PC-9 (cell line): ENCODE measurements around the gene URGCP. TPM values are rescaled to one million over a fixed set of nuclear protein-coding genes. Genes with fewer than 3 reads are reported as not detected.

Experiments
- BruUV-seq: library from RNA; stranded (reverse); fragments of 400-500 nt; replicated peaks from 2 replicates; lab custom pipeline; 2021; lab: Mats Ljungman, UMichigan
- CTCF ChIA-PET: fragments of 300-600 bp; sonication (Branson Sonifier 250); formaldehyde crosslinking; loops from one replicate; lab custom pipeline; 2022; ENCODE audit warnings: antibody characterized with exemption; lab: Charles Lee
- POLR2A ChIA-PET: fragments of 300-600 bp; sonication (Branson Sonifier 250); formaldehyde crosslinking; loops from one replicate; lab custom pipeline; 2022; ENCODE audit warnings: antibody characterized with exemption; ENCODE audit not compliant: unreplicated experiment; lab: Charles Lee
- DNase-seq, 2 experiments: peaks; one replicate each; pipeline versions ENCODE4 v3.0.0 to v3.0.0-alpha.2; 2015 to 2022; ENCODE audit warnings: mixed read lengths in 1 of 2
- H2AFZ ChIP-seq: fragments of 200-600 bp; sonication (generic); 2 replicates; pipeline ENCODE4 v1.8.1; 2017; ENCODE audit warnings: antibody characterized with exemption
- H3F3A ChIP-seq: fragments of 200-600 bp; sonication (generic); 2 replicates; pipeline ENCODE4 v1.8.1; 2017; ENCODE audit warnings: antibody characterized with exemption, mild to moderate bottlenecking, low read depth; ENCODE audit not compliant: insufficient read depth
- H3K27ac ChIP-seq: fragments of 200-600 bp; sonication (generic); 2 replicates; pipeline ENCODE4 v1.6.1; 2016; ENCODE audit warnings: mixed run types
- H3K27me3 ChIP-seq: fragments of 200-600 bp; sonication (generic); 2 replicates; pipeline ENCODE4 v1.6.1; 2016; ENCODE audit warnings: low read depth, mixed run types; ENCODE audit not compliant: insufficient read depth
- H3K36me3 ChIP-seq: fragments of 200-600 bp; sonication (generic); 2 replicates; pipeline ENCODE4 v1.6.1; 2016; ENCODE audit warnings: low read depth, mixed run types
- H3K4me1 ChIP-seq: fragments of 200-600 bp; sonication (generic); replicated peaks from 2 replicates; pipeline ENCODE4 v1.6.1; 2016; ENCODE audit warnings: mixed run types; ENCODE audit not compliant: insufficient read depth
- H3K4me2 ChIP-seq: fragments of 200-600 bp; sonication (generic); 2 replicates; pipeline ENCODE4 v1.6.1; 2017; ENCODE audit warnings: mixed run types
- H3K4me3 ChIP-seq: fragments of 200-600 bp; sonication (generic); 2 replicates; pipeline ENCODE4 v1.6.1; 2016; ENCODE audit warnings: mixed run types
- H3K79me2 ChIP-seq: fragments of 200-600 bp; sonication (generic); 2 replicates; pipeline ENCODE4 v1.6.1; 2017; ENCODE audit warnings: low read depth, mixed run types
- H3K9me2 ChIP-seq: fragments of 200-600 bp; sonication (generic); 2 replicates; pipeline ENCODE4 v1.8.1; 2017; ENCODE audit warnings: mild to moderate bottlenecking; ENCODE audit not compliant: insufficient read depth
- H3K9me3 ChIP-seq: fragments of 200-600 bp; sonication (generic); 2 replicates; pipeline ENCODE4 v1.8.1; 2016; ENCODE audit warnings: low read depth; ENCODE audit not compliant: insufficient read depth
- H4K20me1 ChIP-seq: fragments of 200-600 bp; sonication (generic); 2 replicates; pipeline ENCODE4 v1.8.1; 2017; ENCODE audit not compliant: insufficient read depth
- EZH2 ChIP-seq: fragments of 200-600 bp; sonication (generic); IDR thresholded peaks from 2 replicates; pipeline ENCODE4 v1.8.0; 2017; ENCODE audit warnings: antibody characterized with exemption, low read depth
- intact Hi-C: fragments of 100-400 bp; cut with micrococcal nuclease; formaldehyde crosslinking; loops from one replicate; pipeline ENCODE4 v1.10.0; 2022; ENCODE audit not compliant: unreplicated experiment
- total RNA-seq: library from RNA; stranded (reverse); gene quantifications from 2 replicates; pipeline ENCODE4 v1.2.3, GENCODE V29; 2021
- TF ChIP-seq, protein P1 (sequence below): fragments of 200-600 bp; sonication (generic); conservative IDR thresholded peaks from 2 replicates; pipeline ENCODE4 v1.6.1; 2017; ENCODE audit warnings: mixed run types, antibody characterized with exemption, mild to moderate bottlenecking, moderate library complexity

Gene URGCP
- total RNA-seq, 1 experiment from 2014 or later = 49.5 TPM

DNA sequence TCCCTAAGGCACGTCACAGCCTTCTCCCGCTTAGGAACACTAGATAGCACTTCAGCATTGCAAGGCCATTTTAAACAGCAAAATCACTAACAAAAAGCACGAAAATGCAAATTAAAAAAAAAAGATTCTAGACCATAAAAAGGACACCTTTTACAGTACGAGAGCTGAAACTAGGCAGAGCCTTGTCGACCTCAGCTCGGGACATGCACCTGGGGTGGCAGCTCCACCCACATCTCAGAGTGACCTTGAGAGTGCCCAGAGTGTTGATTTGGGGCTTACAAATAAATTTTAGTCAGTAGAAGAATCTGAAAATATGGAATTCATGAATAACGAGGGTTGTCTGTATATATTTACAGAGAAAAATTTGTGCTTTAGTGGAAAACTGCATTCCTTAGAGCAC, 38.2 kb downstream of the URGCP start:
- Histone ChIP-seq H2AFZ (peak overlapping the region; percentile 84; the same call in 1 of the 2 replicates), H3K4me1 (peaks cover 58% of the 10 kb centered on the region), H3F3A (peaks cover 48% of the 10 kb centered on the region), H3K27ac (no peak overlapping the region), H3K79me2 (peaks cover 15% of the 10 kb centered on the region), H3K36me3 (peaks cover 19% of the 10 kb centered on the region), H3K27me3 (no peaks in the 10 kb centered on the region), H3K4me3 (peak overlapping the region; percentile 69), H3K4me2 (peak overlapping the region; percentile 93), H3K9me3 (peaks cover 6% of the 10 kb centered on the region), H3K9me2 (no peaks in the 10 kb centered on the region), H4K20me1 (no peaks in the 10 kb centered on the region)
- intact Hi-C loops = loop anchor here (2.0 kb wide), 1 partner anchor 19 kb away; no protein-coding TSS in a partner anchor
- POLR2A ChIA-PET = interaction anchor here (0.7 kb wide), 1 partner anchor 605 kb away, joined by 3 read pairs; no protein-coding TSS in a partner anchor
- TF ChIP-seq, protein P1, sequence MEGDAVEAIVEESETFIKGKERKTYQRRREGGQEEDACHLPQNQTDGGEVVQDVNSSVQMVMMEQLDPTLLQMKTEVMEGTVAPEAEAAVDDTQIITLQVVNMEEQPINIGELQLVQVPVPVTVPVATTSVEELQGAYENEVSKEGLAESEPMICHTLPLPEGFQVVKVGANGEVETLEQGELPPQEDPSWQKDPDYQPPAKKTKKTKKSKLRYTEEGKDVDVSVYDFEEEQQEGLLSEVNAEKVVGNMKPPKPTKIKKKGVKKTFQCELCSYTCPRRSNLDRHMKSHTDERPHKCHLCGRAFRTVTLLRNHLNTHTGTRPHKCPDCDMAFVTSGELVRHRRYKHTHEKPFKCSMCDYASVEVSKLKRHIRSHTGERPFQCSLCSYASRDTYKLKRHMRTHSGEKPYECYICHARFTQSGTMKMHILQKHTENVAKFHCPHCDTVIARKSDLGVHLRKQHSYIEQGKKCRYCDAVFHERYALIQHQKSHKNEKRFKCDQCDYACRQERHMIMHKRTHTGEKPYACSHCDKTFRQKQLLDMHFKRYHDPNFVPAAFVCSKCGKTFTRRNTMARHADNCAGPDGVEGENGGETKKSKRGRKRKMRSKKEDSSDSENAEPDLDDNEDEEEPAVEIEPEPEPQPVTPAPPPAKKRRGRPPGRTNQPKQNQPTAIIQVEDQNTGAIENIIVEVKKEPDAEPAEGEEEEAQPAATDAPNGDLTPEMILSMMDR = no peak
- no peak for TF ChIP-seq EZH2
- DNase-seq = no peak
- CTCF ChIA-PET = no interaction called here
- no TSS peak for BruUV-seq

DNA sequence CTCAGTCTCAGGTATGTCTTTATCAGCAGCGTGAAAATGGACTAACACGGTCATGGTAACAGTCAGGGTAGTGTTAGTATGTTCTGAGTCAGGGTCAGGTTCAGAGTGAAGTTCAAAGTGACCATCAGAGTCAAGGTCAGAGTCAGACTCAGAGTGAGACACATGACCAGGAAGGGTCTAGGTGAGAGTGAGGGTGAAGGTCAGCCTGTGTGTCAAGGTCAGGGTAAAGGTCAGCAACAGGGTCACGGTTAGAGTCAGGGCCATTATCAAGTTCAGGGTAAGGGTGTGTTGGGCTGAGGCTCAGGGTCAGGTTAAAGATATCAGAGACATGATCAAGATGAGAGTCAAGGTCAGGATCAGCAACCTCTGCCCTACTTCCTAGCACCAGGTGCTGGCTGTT, 41.1 kb downstream of the URGCP start:
- no peaks in the 10 kb centered on the region for H3K9me2 ChIP-seq
- DNase-seq = no peak
- H4K20me1 ChIP-seq = no peaks in the 10 kb centered on the region
- H3K36me3 ChIP-seq = peaks cover 19% of the 10 kb centered on the region
- H3K9me3 ChIP-seq = peaks cover 6% of the 10 kb centered on the region
- peaks cover 29% of the 10 kb centered on the region for H3K4me1 ChIP-seq
- no peak overlapping the region for H3K4me3 ChIP-seq
- H3K27me3 ChIP-seq = no peaks in the 10 kb centered on the region
- peaks cover 24% of the 10 kb centered on the region for H3F3A ChIP-seq
- no peak overlapping the region for H3K27ac ChIP-seq
- intact Hi-C loops = no loop called here
- TF ChIP-seq, protein P1 = no peak
- TF ChIP-seq EZH2 = no peak
- H3K4me2 ChIP-seq = no peak overlapping the region
- no peak overlapping the region for H2AFZ ChIP-seq
- H3K79me2 ChIP-seq = peaks cover 15% of the 10 kb centered on the region
- ChIA-PET CTCF (no interaction called here), POLR2A (no interaction called here)
- BruUV-seq = no TSS peak

DNA sequence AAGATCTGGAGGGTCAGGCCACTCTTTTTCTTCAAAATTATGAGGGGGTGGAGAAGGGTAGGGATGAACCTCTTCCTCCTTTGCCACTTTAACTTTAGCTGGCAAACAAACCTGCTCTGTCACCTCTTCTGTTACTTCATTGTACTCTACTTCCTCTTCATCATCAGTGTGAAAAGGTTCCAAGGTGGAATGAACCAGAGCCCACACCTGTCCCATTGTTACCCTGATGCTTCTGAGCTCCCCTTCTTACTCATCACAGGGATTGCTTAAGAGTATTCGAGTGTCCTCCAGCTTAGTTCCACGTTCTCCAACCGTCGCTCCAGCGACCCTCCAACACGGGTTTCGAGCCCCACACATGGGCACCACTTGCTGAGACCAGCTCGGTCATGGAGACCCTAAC, 42.3 kb downstream of the URGCP start:
- Histone ChIP-seq H3K4me3 (no peak overlapping the region), H3K27ac (peak overlapping the region; percentile 49), H3K9me2 (no peaks in the 10 kb centered on the region), H3K4me1 (peaks cover 26% of the 10 kb centered on the region), H3K4me2 (peak overlapping the region; percentile 11), H3K36me3 (peaks cover 19% of the 10 kb centered on the region), H3F3A (peaks cover 16% of the 10 kb centered on the region; the same call in 1 of the 2 replicates), H2AFZ (no peak overlapping the region), H3K27me3 (no peaks in the 10 kb centered on the region), H3K9me3 (peaks cover 6% of the 10 kb centered on the region), H4K20me1 (no peaks in the 10 kb centered on the region), H3K79me2 (peaks cover 15% of the 10 kb centered on the region)
- BruUV-seq = no TSS peak
- ChIA-PET POLR2A (interaction anchor here (0.7 kb wide), 1 partner anchor 41 kb away, joined by 5 read pairs; no protein-coding TSS in a partner anchor), CTCF (interaction anchor here (0.7 kb wide), 1 partner anchor 90 kb away, joined by 3 read pairs; no protein-coding TSS in a partner anchor)
- intact Hi-C loops = no loop called here
- no peak for TF ChIP-seq EZH2
- TF ChIP-seq, protein P1 = no peak
- peak; percentile 17 to 82 for DNase-seq
